H1 (cell line): Measurements from ENCODE around the gene CYSLTR1. TPM values are rescaled to one million over a fixed set of nuclear protein-coding genes. Genes with fewer than 3 reads are reported as not detected.

ENCODE experiments used
- CTCF ChIA-PET: fragments of 300-600 bp; sonication (Branson Sonifier 250); formaldehyde crosslinking; loops from one replicate; lab custom pipeline; 2021; ENCODE audit not compliant: partially characterized antibody; lab: Charles Lee
- POLR2A ChIA-PET: fragments of 300-600 bp; sonication (Branson Sonifier 250); formaldehyde crosslinking; loops from one replicate; lab custom pipeline; 2021; ENCODE audit warnings: inconsistent platforms; ENCODE audit not compliant: partially characterized antibody; lab: Charles Lee
- DNase-seq, 2 experiments: peaks; one replicate each; pipeline versions ENCODE4 v3.0.0 to v3.0.0-alpha.2; 2010 to 2022; ENCODE audit warnings: low spot score in 2 of 2, low read depth in 1 of 2, mixed read lengths in 1 of 2
- FAIRE-seq: peaks from 2 replicates; lab custom pipeline; 2011; peaks lifted over from hg19 to GRCh38; lab: Jason Lieb, UNC
- H2AFZ ChIP-seq: 2 replicates; pipeline ENCODE4 v1.8.1; 2012; ENCODE audit warnings: low read length, inconsistent platforms
- H2AK5ac ChIP-seq: 2 replicates; pipeline ENCODE4 v1.6.1; 2013; ENCODE audit warnings: low read depth, low read length
- H2BK120ac ChIP-seq: replicated peaks from 2 replicates; pipeline ENCODE3; 2013; ENCODE audit warnings: low read depth, low read length, inconsistent platforms
- H2BK12ac ChIP-seq: 2 replicates; pipeline ENCODE4 v1.6.1; 2013; ENCODE audit warnings: low read depth, low read length
- H2BK15ac ChIP-seq: 2 replicates; pipeline ENCODE4 v1.6.1; 2013; ENCODE audit warnings: low read length
- H2BK20ac ChIP-seq: 2 replicates; pipeline ENCODE4 v1.6.1; 2013; ENCODE audit warnings: low read length
- H2BK5ac ChIP-seq: 2 replicates; pipeline ENCODE4 v1.6.1; 2013; ENCODE audit warnings: low read depth, low read length
- H3K14ac ChIP-seq: 2 replicates; pipeline ENCODE4 v1.6.1; 2013; ENCODE audit warnings: inconsistent platforms; ENCODE audit not compliant: insufficient read length
- H3K18ac ChIP-seq: 2 replicates; pipeline ENCODE4 v1.6.1; 2013; ENCODE audit warnings: low read length; ENCODE audit errors: extremely low read depth
- H3K23ac ChIP-seq: 2 replicates; pipeline ENCODE4 v1.6.1; 2013; ENCODE audit warnings: inconsistent platforms; ENCODE audit not compliant: insufficient read length
- H3K23me2 ChIP-seq: 2 replicates; pipeline ENCODE4 v1.6.1; 2013; ENCODE audit warnings: low read depth, low read length
- H3K27ac ChIP-seq: 2 replicates; pipeline ENCODE4 v1.6.1; 2011; ENCODE audit warnings: low read depth, low read length, inconsistent platforms
- H3K27me3 ChIP-seq, 4 experiments: replicated peaks in 1 of 4; 1 replicate in 1 of 4; 2 replicates in 3 of 4; pipeline versions ENCODE4 v1.6.1 to v1.8.1; 2011 to 2013; ENCODE audit warnings: low read length in 3 of 4, mild to moderate bottlenecking in 3 of 4, inconsistent platforms in 2 of 4, mixed read lengths in 2 of 4, moderate library complexity in 1 of 4; ENCODE audit not compliant: control insufficient read depth in 3 of 4, insufficient read depth in 3 of 4; ENCODE audit errors: extremely low read depth in 1 of 4
- H3K36me3 ChIP-seq, 4 experiments: 2 replicates each; pipeline versions ENCODE4 v1.6.1 to v1.8.1; 2011 to 2013; ENCODE audit warnings: mild to moderate bottlenecking in 4 of 4, low read length in 3 of 4, moderate library complexity in 2 of 4, control low read depth in 1 of 4, inconsistent platforms in 1 of 4; ENCODE audit not compliant: insufficient read depth in 4 of 4, control insufficient read depth in 2 of 4
- H3K4ac ChIP-seq: replicated peaks from 2 replicates; pipeline ENCODE3; 2013; ENCODE audit warnings: low read length, low read depth, mixed read lengths, inconsistent platforms; ENCODE audit not compliant: insufficient read length
- H3K4me1 ChIP-seq, 4 experiments: replicated peaks in 1 of 4; 1 replicate in 1 of 4; 2 replicates in 3 of 4; pipeline versions ENCODE4 v1.6.1 to v1.8.1; 2011 to 2013; ENCODE audit warnings: low read length in 3 of 4, inconsistent platforms in 2 of 4, mixed read lengths in 1 of 4; ENCODE audit not compliant: insufficient read depth in 4 of 4, control insufficient read depth in 3 of 4
- H3K4me2 ChIP-seq, 2 experiments: 2 replicates each; pipeline versions ENCODE4 v1.6.1 to v1.8.1; 2011 to 2013; ENCODE audit warnings: low read depth in 2 of 2, low read length in 2 of 2, control low read depth in 1 of 2, inconsistent platforms in 1 of 2, mild to moderate bottlenecking in 1 of 2; ENCODE audit not compliant: insufficient read depth in 1 of 2
- H3K4me3 ChIP-seq, 4 experiments: fragments of 200-600, 300-600 bp in 1 of 4; sonication (generic), shearing (Covaris generic), sonication (Bioruptor Twin) in 1 of 4; 2 replicates each; pipeline versions ENCODE4 v1.5.1 to v1.8.1; 2011 to 2016; ENCODE audit warnings: low read length in 4 of 4, low read depth in 3 of 4, control low read depth in 2 of 4, inconsistent platforms in 2 of 4, mild to moderate bottlenecking in 2 of 4, mixed read lengths in 1 of 4, moderate library complexity in 1 of 4; ENCODE audit not compliant: insufficient read depth in 2 of 4; ENCODE audit errors: extremely low read depth in 1 of 4
- H3K56ac ChIP-seq: replicated peaks from 2 replicates; pipeline ENCODE3; 2013; ENCODE audit warnings: low read depth, mild to moderate bottlenecking, mixed read lengths, low read length, inconsistent platforms; ENCODE audit not compliant: insufficient read length
- H3K79me1 ChIP-seq: 2 replicates; pipeline ENCODE4 v1.6.1; 2013; ENCODE audit warnings: low read depth, low read length, control low read depth
- H3K79me2 ChIP-seq, 2 experiments: 2 replicates each; pipeline versions ENCODE4 v1.6.1 to v1.8.1; 2012 to 2013; ENCODE audit warnings: low read length in 2 of 2, mild to moderate bottlenecking in 2 of 2, inconsistent platforms in 1 of 2; ENCODE audit not compliant: insufficient read depth in 2 of 2, control insufficient read depth in 1 of 2
- H3K9ac ChIP-seq, 4 experiments: replicated peaks in 1 of 4; 1 replicate in 1 of 4; 2 replicates in 3 of 4; pipeline versions ENCODE4 v1.6.1 to v1.8.1; 2011 to 2013; ENCODE audit warnings: low read depth in 3 of 4, low read length in 3 of 4, control low read depth in 2 of 4, mild to moderate bottlenecking in 2 of 4, moderate library complexity in 2 of 4, inconsistent platforms in 1 of 4; ENCODE audit errors: extremely low read depth in 1 of 4
- H3K9me3 ChIP-seq, 2 experiments: 2 replicates each; pipeline versions ENCODE4 v1.6.1 to v1.8.1; 2012 to 2013; ENCODE audit warnings: mild to moderate bottlenecking in 2 of 2, moderate library complexity in 2 of 2, control low read depth in 1 of 2, inconsistent platforms in 1 of 2, low read depth in 1 of 2, low read length in 1 of 2, mixed read lengths in 1 of 2; ENCODE audit not compliant: insufficient read depth in 2 of 2
- H4K20me1 ChIP-seq, 2 experiments: replicated peaks in 1 of 2; 2 replicates each; pipeline versions ENCODE3 to v1.8.1; 2011 to 2013; ENCODE audit warnings: inconsistent platforms in 2 of 2, low read length in 2 of 2, mild to moderate bottlenecking in 1 of 2; ENCODE audit not compliant: insufficient read depth in 2 of 2, control insufficient read depth in 1 of 2
- H4K5ac ChIP-seq: 2 replicates; pipeline ENCODE4 v1.6.1; 2013; ENCODE audit warnings: low read length, low read depth, mixed read lengths, inconsistent platforms; ENCODE audit not compliant: insufficient read length
- H4K8ac ChIP-seq: 2 replicates; pipeline ENCODE4 v1.8.0; 2013; ENCODE audit warnings: mild to moderate bottlenecking, moderate library complexity, low read length, inconsistent platforms; ENCODE audit not compliant: insufficient read depth; ENCODE audit errors: extremely low read depth
- H4K91ac ChIP-seq: replicated peaks from 2 replicates; pipeline ENCODE3; 2013; ENCODE audit warnings: low read length, mixed read lengths, inconsistent platforms; ENCODE audit not compliant: insufficient read length
- ATF2 ChIP-seq: IDR thresholded peaks from 2 replicates; pipeline ENCODE4 v1.6.1; 2012; ENCODE audit warnings: low read length, inconsistent platforms
- CBX5 ChIP-seq: fragments of 300-800, 300-1000 bp; sonication (generic); IDR thresholded peaks from 2 replicates; pipeline ENCODE4 v1.7.1; 2016; ENCODE audit warnings: antibody characterized with exemption, low read length, low read depth
- GTF2F1 ChIP-seq: IDR thresholded peaks from 2 replicates; pipeline ENCODE4 v1.6.1; 2012; ENCODE audit warnings: low read depth, low read length, improper control_type of control experiment, borderline replicate concordance
- HDAC2 ChIP-seq, 2 experiments: fragments of 300-600 bp in 1 of 2; sonication (generic) in 1 of 2; IDR thresholded peaks; 2 replicates each; pipeline ENCODE4 v1.6.1; 2011 to 2012; ENCODE audit warnings: low read depth in 2 of 2, low read length in 2 of 2, mild to moderate bottlenecking in 2 of 2, moderate library complexity in 2 of 2, borderline replicate concordance in 1 of 2, inconsistent platforms in 1 of 2
- KDM5A ChIP-seq: fragments of 200-600 bp; IDR thresholded peaks from 2 replicates; pipeline ENCODE4 v1.7.1; 2012; ENCODE audit warnings: mild to moderate bottlenecking, low read length, inconsistent platforms, mixed read lengths
- MAX ChIP-seq: IDR thresholded peaks from 2 replicates; pipeline ENCODE4 v1.6.1; 2012; ENCODE audit warnings: inconsistent platforms
- RXRA ChIP-seq: IDR thresholded peaks from 2 replicates; pipeline ENCODE4 v1.6.1; 2011; ENCODE audit warnings: low read depth, mild to moderate bottlenecking, low read length, moderate library complexity; ENCODE audit not compliant: insufficient read depth
- SP4 ChIP-seq: IDR thresholded peaks from 2 replicates; pipeline ENCODE4 v1.6.1; 2012; ENCODE audit warnings: low read length, inconsistent platforms
- TAF1 ChIP-seq: IDR thresholded peaks from 2 replicates; pipeline ENCODE4 v1.6.1; 2011; ENCODE audit warnings: mild to moderate bottlenecking, low read depth, low read length
- TCF12 ChIP-seq: IDR thresholded peaks from 2 replicates; pipeline ENCODE4 v1.6.1; 2011; ENCODE audit warnings: low read depth, mild to moderate bottlenecking, low read length
- WGBS, 2 experiments: shearing (Covaris generic) in 1 of 2; methylation state at CpG; one replicate each; pipeline versions ENCODE4 v1.1.6 to v1.1.7; 2013 to 2015; ENCODE audit warnings: low lambda C conversion rate in 2 of 2, mixed read lengths in 2 of 2, inconsistent platforms in 1 of 2, low coverage in 1 of 2, missing lambda C conversion rate in 1 of 2; ENCODE audit not compliant: insufficient replicate concordance in 2 of 2, insufficient coverage in 1 of 2, insufficient read length in 1 of 2; ENCODE audit errors: extremely low coverage in 1 of 2, missing lambda C conversion rate in 1 of 2; 5-methylcytosine and 5-hydroxymethylcytosine counted together
- polyA plus RNA-seq, 7 experiments: library from polyadenylated mRNA; depleted of rRNA in 3 of 7; stranded (reverse) in 5 of 7; unstranded in 2 of 7; fragments of >200 nt in 5 of 7; fragments of 200-250 nt in 2 of 7; gene quantifications; 1 replicate in 5 of 7; 2 replicates in 1 of 7; 4 replicates in 1 of 7; pipeline versions ENCODE4 v1.2.1 to v1.2.3, GENCODE V29; 2011 to 2013; ENCODE audit warnings: missing spikeins in 2 of 7, mixed read lengths in 2 of 7
- total RNA-seq: library from RNA; stranded (reverse); fragmentation: NEBNext Ultra II Directional; extraction: Animal tissue kit (Norgen Biotek cat#: 25700); gene quantifications from 2 replicates; pipeline ENCODE4 v1.2.1, GENCODE V29; 2021

Gene CYSLTR1
- total and polyA plus RNA-seq, 2 of the 8 experiments (the other 6 are each of a cell fraction or from before 2014, with no cell fraction given): 0.09 TPM

- H3K14ac ChIP-seq: no peak overlapping the region
- no peak overlapping the region for H2BK12ac ChIP-seq
- 100% methylated on average over 1 of the region's 1 CpG; no CpG with 5 or more reads in 1 of the 2 experiments for WGBS, 2 experiments
- no peak overlapping the region for H3K9ac ChIP-seq
- POLR2A ChIA-PET: no interaction called here
- no peaks in the 10 kb centered on the region for H3K9me3 ChIP-seq
- no peaks in the 10 kb centered on the region for H3K79me2 ChIP-seq
- no peak overlapping the region for H4K8ac ChIP-seq
- DNase-seq (no peak), FAIRE-seq (no peak)
- no peak overlapping the region for H2AK5ac ChIP-seq
- H3K23ac ChIP-seq: no peak overlapping the region
- H2BK120ac ChIP-seq: no peak overlapping the region
- H3K23me2 ChIP-seq: no peaks in the 10 kb centered on the region
- H4K20me1 ChIP-seq: no peaks in the 10 kb centered on the region
- no peak overlapping the region for H2BK20ac ChIP-seq
- H4K5ac ChIP-seq: no peak overlapping the region
- H3K27me3 ChIP-seq: no peaks in the 10 kb centered on the region
- H3K4me3 ChIP-seq: no peak overlapping the region
- H3K18ac ChIP-seq: no peak overlapping the region
- no peak overlapping the region for H2AFZ ChIP-seq
- H4K91ac ChIP-seq: no peak overlapping the region
- CTCF ChIA-PET: no interaction called here
- H3K27ac ChIP-seq: no peak overlapping the region
- no peak overlapping the region for H3K4ac ChIP-seq
- no peaks in the 10 kb centered on the region for H3K4me1 ChIP-seq
- H2BK5ac ChIP-seq: no peak overlapping the region
- no peak overlapping the region for H2BK15ac ChIP-seq
- no peak overlapping the region for H3K56ac ChIP-seq
- H3K4me2 ChIP-seq: no peak overlapping the region
- H3K36me3 ChIP-seq: no peaks in the 10 kb centered on the region
- TF ChIP-seq TCF12 (no peak), CBX5 (no peak), MAX (no peak), RXRA (no peak), KDM5A (no peak), SP4 (no peak), HDAC2 (IDR thresholded peaks at IDR 0.05; ENCODE audit: borderline replicate concordance in 1 of 2, low read depth in 2 of 2, low read length in 2 of 2) (no peak), TAF1 (no peak), GTF2F1 (no peak), ATF2 (no peak)
- TF ChIP-seq, all 59 proteins: peak for 0
- H3K79me1 ChIP-seq: no peaks in the 10 kb centered on the region
Observed at GRCh38 chrX:78366576-78366975, 39.2 kb upstream of the CYSLTR1 start.
